ENCODE measurements around the gene FILIP1. TPM values are rescaled to one million over a fixed set of nuclear protein-coding genes. Genes with fewer than 3 reads are reported as not detected.
A peak's percentile ranks its signal among the peaks of the same experiment; 100 is the strongest.

Gene FILIP1
- total and polyA plus RNA-seq, 8 donors: 14.4 to 45.2 (median 32.5) TPM

- Histone ChIP-seq H3K9me3 (no peaks in the 10 kb centered on the region), H3K36me3 (no peaks in the 10 kb centered on the region), H3K27ac (no peak overlapping the region), H3K4me3 (no peak overlapping the region), H3K4me1 (no peaks in the 10 kb centered on the region), H3K27me3 (no peaks in the 10 kb centered on the region)
- ATAC-seq (peak; percentile 48), DNase-seq (peak in 1 of 4 donors; percentile 56)
- TF ChIP-seq, protein P1, sequence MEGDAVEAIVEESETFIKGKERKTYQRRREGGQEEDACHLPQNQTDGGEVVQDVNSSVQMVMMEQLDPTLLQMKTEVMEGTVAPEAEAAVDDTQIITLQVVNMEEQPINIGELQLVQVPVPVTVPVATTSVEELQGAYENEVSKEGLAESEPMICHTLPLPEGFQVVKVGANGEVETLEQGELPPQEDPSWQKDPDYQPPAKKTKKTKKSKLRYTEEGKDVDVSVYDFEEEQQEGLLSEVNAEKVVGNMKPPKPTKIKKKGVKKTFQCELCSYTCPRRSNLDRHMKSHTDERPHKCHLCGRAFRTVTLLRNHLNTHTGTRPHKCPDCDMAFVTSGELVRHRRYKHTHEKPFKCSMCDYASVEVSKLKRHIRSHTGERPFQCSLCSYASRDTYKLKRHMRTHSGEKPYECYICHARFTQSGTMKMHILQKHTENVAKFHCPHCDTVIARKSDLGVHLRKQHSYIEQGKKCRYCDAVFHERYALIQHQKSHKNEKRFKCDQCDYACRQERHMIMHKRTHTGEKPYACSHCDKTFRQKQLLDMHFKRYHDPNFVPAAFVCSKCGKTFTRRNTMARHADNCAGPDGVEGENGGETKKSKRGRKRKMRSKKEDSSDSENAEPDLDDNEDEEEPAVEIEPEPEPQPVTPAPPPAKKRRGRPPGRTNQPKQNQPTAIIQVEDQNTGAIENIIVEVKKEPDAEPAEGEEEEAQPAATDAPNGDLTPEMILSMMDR (IDR thresholded peaks at IDR 0.05): no peak
- intact Hi-C loops (cut with DNase I): no loop called here
These were observed 62.8 kb downstream of the FILIP1 start for GRCh38 chr6:75430631-75431325.

- DNase-seq (no peak), ATAC-seq (no peak)
- intact Hi-C loops (cut with DNase I): no loop called here
- Histone ChIP-seq H3K4me3 (no peak overlapping the region), H3K27me3 (no peaks in the 10 kb centered on the region), H3K36me3 (no peaks in the 10 kb centered on the region), H3K27ac (no peak overlapping the region), H3K9me3 (no peaks in the 10 kb centered on the region), H3K4me1 (no peaks in the 10 kb centered on the region)
- TF ChIP-seq, protein P1 (IDR thresholded peaks at IDR 0.05): no peak
These were observed 64.4 kb downstream of the FILIP1 start for GRCh38 chr6:75429061-75429703.

- intact Hi-C loops (cut with DNase I): no loop called here
- TF ChIP-seq, protein P1 (IDR thresholded peaks at IDR 0.05): no peak
- H3K4me3 ChIP-seq: no peak overlapping the region
- no peak for ATAC-seq
- H3K36me3 ChIP-seq: no peaks in the 10 kb centered on the region
- no peaks in the 10 kb centered on the region for H3K4me1 ChIP-seq
- H3K27ac ChIP-seq: no peak overlapping the region
- no peak for DNase-seq
- H3K27me3 ChIP-seq: no peaks in the 10 kb centered on the region
- H3K9me3 ChIP-seq: no peaks in the 10 kb centered on the region
These were observed 65.4 kb downstream of the FILIP1 start for GRCh38 chr6:75428204-75428603.

DNA sequence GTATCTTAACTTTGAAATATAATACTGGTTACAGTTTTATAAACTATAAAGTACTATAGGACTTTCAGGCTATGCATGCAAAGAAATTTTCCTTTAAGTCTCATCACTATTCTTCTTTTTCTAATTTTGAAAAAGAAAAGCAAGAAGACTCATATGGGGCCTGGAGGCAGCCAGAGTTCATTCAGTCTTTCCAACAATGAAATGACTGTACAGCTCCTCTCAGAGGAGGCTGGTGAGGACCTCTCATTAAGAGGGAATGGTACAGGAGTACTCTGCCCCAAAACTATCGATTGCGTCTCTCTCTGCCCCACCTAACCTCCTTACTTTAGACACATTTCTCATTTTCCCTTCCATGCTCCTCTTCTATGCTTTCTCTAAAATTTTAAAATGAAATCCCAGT, 66.3 kb downstream of the FILIP1 start:
- Histone ChIP-seq H3K27me3 (no peaks in the 10 kb centered on the region), H3K4me3 (no peak overlapping the region), H3K27ac (no peak overlapping the region), H3K36me3 (no peaks in the 10 kb centered on the region), H3K9me3 (no peaks in the 10 kb centered on the region), H3K4me1 (no peaks in the 10 kb centered on the region)
- TF ChIP-seq, protein P1 (IDR thresholded peaks at IDR 0.05): no peak
- no peak for DNase-seq
- intact Hi-C loops (cut with DNase I): no loop called here
- ATAC-seq: no peak

- TF ChIP-seq, protein P1 (IDR thresholded peaks at IDR 0.05): no peak
- no peak for ATAC-seq
- no peaks in the 10 kb centered on the region for H3K9me3 ChIP-seq
- H3K27me3 ChIP-seq: no peaks in the 10 kb centered on the region
- no peak overlapping the region for H3K27ac ChIP-seq
- no peak overlapping the region for H3K4me3 ChIP-seq
- no peaks in the 10 kb centered on the region for H3K36me3 ChIP-seq
- no peaks in the 10 kb centered on the region for H3K4me1 ChIP-seq
- intact Hi-C loops (cut with DNase I): no loop called here
- no peak for DNase-seq
These were observed 68.7 kb downstream of the FILIP1 start for GRCh38 chr6:75424618-75425548.

Measured in left lung (tissue), 10 donors.